ENCODE measurements around the gene UTP3.
"Not testable (repeated sequence)": the region's sequence is repeated elsewhere in the genome, so short reads cannot be mapped to it uniquely, and the experiment has no call there.

DNA sequence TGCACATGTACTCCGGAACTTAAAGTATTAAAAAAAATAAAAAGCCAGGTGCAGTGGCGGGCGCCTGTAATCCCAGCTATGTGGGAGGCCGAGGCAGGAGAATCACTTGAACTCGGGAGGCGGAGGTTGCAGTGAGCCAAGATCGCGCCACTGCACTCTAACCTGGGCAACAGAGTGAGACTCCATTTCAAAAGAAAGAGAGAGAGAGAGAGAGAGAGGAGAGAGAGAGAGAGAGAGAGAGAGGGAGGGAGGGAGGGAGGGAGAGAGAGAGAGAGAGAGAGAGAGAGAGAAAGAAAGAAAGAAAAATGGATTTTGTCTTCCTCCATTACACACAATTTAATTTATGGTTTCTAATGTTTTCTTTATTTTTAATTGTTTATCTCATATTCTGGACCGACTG is 44.5 kb downstream of the UTP3 start:
- not testable (repeated sequence) for TF ChIP-seq POLR2AphosphoS5 (IDR thresholded peaks at IDR 0.05; ENCODE audit: insufficient read depth, low read depth, low read length); POLR2A (IDR thresholded peaks at IDR 0.05; ENCODE audit: low read depth, low read length)
- TF ChIP-seq, protein P1, sequence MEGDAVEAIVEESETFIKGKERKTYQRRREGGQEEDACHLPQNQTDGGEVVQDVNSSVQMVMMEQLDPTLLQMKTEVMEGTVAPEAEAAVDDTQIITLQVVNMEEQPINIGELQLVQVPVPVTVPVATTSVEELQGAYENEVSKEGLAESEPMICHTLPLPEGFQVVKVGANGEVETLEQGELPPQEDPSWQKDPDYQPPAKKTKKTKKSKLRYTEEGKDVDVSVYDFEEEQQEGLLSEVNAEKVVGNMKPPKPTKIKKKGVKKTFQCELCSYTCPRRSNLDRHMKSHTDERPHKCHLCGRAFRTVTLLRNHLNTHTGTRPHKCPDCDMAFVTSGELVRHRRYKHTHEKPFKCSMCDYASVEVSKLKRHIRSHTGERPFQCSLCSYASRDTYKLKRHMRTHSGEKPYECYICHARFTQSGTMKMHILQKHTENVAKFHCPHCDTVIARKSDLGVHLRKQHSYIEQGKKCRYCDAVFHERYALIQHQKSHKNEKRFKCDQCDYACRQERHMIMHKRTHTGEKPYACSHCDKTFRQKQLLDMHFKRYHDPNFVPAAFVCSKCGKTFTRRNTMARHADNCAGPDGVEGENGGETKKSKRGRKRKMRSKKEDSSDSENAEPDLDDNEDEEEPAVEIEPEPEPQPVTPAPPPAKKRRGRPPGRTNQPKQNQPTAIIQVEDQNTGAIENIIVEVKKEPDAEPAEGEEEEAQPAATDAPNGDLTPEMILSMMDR (IDR thresholded peaks at IDR 0.05; ENCODE audit: extremely low read depth in 1 of 2, insufficient read depth in 1 of 2, low read depth in 1 of 2, low read length in 2 of 2) = not testable (repeated sequence)

Measured in endothelial cell of umbilical vein (primary cell).